Measurements from ENCODE around the gene NKX6-1.

Gene NKX6-1

DNA sequence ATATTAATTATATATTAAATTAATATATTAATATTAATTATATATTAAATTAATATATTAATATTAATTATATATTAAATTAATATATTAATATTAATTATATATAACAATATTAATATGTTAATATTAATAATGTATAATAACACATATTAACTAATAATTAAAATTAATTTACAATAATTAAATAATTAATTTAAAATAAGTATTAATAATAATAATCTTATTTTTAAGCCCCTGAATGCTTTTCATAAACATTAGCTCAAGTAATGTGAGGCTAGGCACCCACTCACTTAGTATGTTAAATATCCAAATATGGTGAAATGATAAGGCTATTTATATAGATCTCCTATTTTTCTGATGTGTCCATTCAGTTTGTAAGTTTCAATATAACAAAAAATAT lies 26.9 kb downstream of the NKX6-1 start:
- DNase-seq, result no peak

DNA sequence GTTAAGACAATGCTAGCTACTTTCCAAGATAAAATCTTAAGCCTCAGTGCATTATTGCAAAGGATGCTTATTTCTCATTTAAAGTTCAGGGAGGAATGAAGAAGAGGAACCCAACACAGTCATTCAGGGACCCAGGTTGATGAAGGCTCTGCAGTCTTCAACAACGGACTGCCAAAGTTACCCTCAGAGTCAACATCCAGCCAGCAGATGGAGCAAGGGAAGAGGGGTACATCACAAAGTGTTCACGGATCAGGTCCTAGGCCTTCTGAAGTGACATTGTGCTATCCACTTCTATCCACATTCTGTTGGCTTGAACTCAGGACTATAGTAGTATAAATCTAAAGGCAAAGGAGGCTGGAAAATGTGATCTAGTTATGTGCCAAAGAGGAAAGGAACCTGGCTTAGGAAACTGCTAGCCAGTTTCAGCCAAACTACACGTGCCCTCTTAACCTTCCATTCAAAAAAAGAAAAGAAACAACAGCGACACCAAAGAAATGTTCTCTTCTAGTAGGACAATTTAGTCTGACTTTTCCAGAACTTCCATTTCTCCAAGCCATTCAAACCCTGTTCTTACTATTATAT lies 28.8 kb downstream of the NKX6-1 start:
- no peak for DNase-seq

DNA sequence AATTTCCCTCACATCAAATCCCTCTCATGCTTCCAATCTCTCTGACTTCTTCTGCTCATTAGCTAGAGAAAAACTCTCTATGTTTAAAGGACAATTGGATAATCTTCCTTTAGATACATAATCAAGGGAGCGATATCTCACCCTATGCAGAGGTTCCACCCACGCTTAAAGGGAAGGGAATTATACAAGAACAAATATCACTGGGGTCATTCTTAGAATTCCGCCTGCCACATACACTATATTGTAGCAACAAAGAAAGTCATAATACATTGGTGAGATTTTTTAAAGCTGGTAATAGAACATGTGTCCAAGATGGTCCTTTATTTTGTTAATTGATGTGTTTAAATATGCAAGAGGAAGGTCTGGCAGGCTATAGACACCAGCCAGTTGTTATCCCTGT lies 31.5 kb downstream of the NKX6-1 start:
- no peak for DNase-seq

DNA sequence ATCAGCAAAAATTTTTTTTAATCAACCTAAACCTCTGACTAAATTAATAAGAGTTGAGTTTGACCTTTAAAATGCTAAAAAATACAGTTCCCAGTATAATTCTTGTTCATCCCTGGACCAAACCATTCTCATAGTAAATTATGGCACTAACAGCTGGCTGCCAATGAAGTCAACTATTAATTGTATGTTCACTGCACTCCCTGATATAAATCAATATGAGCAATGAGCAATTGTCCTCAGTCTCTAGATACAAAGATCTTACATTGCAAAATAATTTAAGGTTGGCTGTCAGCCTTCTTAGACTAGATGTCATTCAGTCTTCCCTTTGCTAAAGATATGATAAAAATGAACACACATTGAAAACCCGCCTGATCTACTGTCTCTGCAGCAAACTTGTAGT lies 39.3 kb downstream of the NKX6-1 start:
- DNase-seq, result no peak

DNA sequence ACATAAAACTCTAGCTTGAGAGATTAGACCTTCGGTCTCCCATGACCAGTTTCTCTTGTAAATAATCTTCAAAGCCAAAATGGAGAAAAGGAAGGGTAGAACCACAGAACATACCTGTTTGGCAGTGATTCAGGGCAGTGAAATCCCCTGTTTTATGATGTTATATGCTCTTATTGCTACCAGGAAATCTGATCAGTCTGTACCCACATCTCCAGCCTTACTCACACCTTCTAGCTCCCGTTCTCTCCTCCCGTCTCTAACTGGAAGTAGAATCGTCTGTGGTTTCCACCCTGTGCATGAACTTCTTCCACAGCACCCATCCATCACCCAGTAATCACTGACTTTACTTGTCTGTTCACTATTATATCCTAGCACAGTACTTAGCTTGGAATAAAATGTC lies 42.9 kb downstream of the NKX6-1 start:
- DNase-seq, result no peak

DNA sequence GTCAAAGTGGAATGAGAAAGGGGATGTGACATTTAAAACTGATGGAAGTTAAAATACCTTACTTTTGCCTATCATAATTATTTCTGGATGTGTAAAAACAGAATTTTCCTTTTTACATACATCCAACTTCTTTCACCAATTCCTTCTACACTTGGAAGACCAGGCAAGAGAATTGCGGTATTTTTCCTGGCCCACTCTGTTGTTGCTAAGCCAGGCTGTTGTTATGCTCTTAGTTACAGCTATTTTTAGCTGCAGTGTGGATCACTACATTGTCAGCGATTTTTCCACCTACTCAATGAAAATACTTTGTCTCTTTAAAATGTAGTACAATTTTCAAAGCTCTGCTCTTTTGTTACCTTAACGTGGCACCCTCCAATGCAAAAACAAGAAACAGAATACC lies 43.4 kb downstream of the NKX6-1 start:
- no peak for DNase-seq

DNA sequence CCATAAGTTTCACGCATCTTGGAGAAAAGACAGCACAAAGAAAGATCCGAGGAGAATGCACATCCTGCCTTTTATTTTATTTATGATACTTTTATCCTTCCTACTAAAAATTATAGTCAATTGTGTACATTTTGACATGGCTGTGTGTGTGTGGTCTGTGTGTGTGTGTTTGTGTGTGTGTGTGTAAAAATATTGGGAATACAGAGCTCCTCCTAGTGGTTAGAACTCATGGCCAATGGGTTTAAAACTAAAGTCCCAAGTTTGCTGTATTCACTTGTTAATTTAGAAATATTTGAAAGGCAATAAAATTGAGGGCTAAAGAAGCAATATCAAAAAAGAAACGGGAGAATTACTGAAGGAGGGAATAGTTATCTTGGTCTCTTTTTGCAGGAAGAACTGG lies 47.5 kb downstream of the NKX6-1 start:
- DNase-seq, result no peak

DNA sequence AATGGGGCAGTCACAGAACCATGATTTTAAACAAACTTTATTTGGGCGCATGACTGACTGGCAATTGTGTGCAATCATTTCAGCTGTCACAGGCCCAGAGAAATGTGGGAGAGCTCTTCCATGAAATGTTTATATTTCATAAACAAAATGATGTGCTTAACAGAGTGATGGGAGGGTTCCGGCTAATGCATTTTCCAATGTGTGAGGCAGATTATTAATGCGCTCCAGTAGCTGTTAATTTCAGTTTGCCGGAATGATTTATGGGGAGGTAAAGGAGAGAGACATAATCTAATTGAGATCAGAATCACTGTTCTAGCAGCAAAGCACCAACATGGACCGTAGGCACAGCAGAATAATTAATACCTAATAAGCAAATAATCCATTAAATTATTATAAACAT lies 55.6 kb downstream of the NKX6-1 start:
- DNase-seq, result no peak

DNA sequence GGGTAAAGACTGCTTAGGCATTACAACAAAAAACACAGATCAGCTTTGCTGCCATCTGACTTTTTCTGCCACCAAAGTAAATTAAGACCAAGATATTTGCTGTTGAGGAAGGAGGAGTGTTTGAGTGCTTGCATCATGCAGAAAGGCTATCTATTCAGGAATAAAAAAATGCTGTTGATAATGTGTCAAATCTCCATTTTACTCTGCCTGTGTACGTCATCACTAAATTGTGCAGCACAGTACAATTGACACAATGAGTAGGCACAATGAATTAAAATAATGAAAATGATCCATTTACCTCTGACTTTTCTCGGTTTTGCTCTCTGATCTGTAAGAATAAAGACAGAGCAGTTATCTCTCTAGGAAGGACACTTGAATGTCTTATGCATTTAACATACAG lies 56.3 kb downstream of the NKX6-1 start:
- no peak for DNase-seq

Data from GF-D8 (cell line).